ENCODE measurements around the gene OR4E2.
"Not testable (repeated sequence)": the region's sequence is repeated elsewhere in the genome, so short reads cannot be mapped to it uniquely, and the experiment has no call there.

The OR4E2 gene

GRCh38 chr14:21653331-21653885 lies at the start of gene OR4E2:
TSS of gene OR4E2 (plus strand) at chr14:21653835. CDS start at chr14:21665083, 11,248 bp downstream.
- DNase-seq: no peak

GRCh38 chr14:21612324-21612723 lies 41.3 kb upstream of the OR4E2 start:
- no peak for DNase-seq

DNA sequence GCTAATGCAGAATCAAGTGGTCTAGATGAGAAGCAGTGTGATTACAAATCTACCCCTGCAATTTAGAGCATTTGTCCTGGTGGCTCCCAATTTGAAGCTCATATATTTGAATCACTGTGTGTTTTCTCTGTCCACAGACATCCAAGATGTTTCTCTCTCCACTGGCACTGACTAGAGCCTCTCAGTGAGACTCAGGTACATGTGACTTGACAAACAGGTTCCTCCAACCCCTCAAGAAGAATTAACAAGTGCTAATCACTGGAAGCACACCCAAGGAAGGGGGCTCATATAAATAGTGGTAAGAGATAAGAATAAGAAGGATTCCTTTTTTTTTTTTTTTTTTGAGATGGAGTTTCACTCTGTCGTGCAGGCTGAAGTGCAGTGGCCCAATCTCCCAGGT lies 39.4 kb upstream of the OR4E2 start:
- no peak for DNase-seq

- no peak for DNase-seq
Measured at GRCh38 chr14:21617614-21618013, 36.0 kb upstream of the OR4E2 start.

DNA sequence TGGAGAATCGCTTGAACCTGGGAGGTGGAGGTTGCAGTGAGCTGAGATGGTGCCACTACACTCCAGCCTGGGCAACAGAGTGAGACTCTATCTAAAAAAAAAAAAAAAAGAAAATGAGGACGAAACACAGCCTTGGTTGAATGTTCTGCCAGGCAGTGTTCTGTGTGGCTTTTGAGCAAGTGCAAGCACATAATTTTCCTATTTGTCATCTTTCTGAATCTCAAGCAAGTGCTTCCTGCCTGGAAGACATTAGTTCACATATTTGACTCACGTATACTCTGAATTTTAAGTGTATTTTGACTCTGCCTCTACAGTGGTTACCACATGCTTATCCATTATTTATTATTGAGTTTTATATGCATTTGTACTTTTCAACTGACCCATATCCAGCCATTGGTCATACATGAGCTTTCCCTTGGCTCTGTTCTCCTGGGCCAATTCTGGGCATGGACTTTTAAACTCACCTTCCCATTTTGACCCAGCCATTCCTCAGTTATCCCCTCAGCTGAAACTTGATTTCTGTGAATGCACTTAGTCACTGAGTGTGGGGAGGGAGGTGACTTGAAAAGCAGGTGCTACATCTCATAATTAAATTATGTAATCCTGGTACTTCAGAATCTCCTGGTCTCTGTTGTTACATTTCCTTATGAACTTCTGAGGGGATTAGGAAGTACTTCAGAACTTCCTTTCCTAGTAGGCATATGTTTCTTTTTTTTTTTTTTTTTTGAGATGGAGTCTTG lies 27.0 kb upstream of the OR4E2 start:
- no peak for DNase-seq

GRCh38 chr14:21630503-21630902 lies 23.1 kb upstream of the OR4E2 start:
- DNase-seq: not testable (repeated sequence)

DNA sequence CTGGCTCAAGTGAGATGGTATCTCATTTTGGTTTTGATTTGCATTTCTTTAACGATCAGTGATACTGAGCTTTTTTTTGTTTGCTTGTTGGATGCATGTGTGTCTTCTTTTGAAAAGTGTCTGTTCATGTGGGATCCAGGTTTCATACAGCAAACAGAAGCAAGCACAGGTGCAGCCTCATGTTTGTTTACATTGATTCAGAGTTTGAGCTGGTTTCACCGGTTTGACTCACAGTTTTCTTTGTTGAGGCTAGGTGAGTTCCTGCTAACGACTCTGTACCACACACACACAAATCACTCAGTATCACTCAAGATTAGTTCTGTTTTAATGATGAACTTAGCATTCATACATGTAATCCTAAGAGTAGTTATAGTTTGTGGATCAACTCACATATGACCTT lies 22.6 kb upstream of the OR4E2 start:
- no peak for DNase-seq

- DNase-seq: no peak
Measured at GRCh38 chr14:21634840-21635239, 18.8 kb upstream of the OR4E2 start, which contains the start of gene OR10G2. TSS of gene OR10G2 (minus strand) at chr14:21634940. CDS start at chr14:21634842, 98 bp downstream.

GRCh38 chr14:21642683-21643082 lies 11.0 kb upstream of the OR4E2 start:
- no peak for DNase-seq

DNA sequence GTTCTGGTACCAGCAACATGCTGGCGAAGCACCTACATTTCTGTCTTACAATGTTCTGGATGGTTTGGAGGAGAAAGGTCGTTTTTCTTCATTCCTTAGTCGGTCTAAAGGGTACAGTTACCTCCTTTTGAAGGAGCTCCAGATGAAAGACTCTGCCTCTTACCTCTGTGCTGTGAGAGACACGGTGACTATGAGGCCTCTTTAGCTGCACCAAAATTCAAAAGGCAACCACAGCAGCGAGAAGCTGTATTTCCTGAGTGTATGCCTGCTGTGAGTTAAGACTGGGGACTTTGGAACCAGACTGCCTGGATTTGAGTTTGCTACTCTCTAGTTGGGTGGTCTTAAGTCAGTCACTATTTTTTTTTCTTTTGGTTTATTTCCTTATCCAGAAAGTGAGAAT lies 10.2 kb upstream of the OR4E2 start:
- DNase-seq: no peak

DNA sequence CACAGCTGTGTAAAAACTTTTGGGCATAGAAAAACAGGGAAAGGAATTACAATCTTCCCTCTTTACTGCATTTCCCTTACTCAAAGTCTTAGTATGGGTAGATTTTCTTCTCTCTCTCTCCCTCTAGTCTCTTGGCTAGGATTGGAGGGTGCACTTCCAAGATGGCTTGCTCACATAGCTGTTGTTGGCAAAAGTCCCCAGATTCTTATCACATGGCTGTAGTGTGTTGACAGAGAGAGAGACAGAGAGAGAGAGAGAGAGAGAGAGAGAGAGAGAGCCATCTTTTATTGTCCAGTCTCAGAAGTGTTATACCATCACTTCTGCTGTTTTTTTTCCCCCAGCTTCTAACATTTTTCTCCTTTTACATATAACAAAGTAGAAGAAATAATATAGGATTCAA lies 6.3 kb upstream of the OR4E2 start:
- no peak for DNase-seq

GRCh38 chr14:21652209-21652808 lies 1.3 kb upstream of the OR4E2 start:
- no peak for DNase-seq

DNA sequence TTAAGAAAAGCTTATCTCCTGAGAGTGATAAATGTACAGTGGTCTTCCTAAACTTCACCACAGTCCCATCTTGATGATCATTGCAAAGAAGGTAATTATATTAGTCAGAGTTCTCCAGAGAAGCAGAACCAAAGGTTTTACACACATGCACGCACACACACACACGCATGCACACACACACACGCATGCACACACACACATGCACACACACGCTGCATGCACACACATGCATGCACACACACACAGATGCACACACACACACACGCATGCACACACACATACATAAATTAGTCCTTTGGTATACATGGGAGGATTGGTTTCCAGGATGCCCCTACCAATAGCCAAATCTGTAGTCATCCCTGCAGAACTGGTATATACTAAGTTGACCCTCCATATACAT lies 580 bp downstream of the OR4E2 start:
- no peak for DNase-seq

DNA sequence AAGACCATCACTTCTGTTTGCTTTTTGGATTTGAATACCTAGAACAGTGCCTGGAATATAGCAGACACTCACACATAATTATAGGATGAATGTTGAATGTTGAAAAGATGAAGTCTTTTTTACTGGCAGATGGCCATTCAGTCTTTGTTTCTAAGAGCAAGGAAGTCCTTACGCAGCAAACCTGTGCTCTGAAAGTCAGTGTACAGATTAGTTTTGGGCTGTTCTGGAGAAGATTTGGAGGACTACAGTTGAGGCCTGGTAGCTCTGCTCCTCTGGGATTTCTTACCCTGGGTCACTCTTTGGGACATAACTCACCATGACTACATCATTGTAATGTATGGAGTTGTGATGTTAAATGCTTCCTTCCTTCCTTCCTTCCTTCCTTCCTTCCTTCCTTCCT lies 3.3 kb downstream of the OR4E2 start:
- no peak for DNase-seq

- DNase-seq: no peak
Measured at GRCh38 chr14:21668377-21668776, 14.7 kb downstream of the OR4E2 start.

GRCh38 chr14:21669284-21669683 lies 15.6 kb downstream of the OR4E2 start:
- no peak for DNase-seq

GRCh38 chr14:21671371-21671770 lies 17.7 kb downstream of the OR4E2 start:
- no peak for DNase-seq

GRCh38 chr14:21672116-21672515 lies 18.5 kb downstream of the OR4E2 start:
- DNase-seq: no peak

DNA sequence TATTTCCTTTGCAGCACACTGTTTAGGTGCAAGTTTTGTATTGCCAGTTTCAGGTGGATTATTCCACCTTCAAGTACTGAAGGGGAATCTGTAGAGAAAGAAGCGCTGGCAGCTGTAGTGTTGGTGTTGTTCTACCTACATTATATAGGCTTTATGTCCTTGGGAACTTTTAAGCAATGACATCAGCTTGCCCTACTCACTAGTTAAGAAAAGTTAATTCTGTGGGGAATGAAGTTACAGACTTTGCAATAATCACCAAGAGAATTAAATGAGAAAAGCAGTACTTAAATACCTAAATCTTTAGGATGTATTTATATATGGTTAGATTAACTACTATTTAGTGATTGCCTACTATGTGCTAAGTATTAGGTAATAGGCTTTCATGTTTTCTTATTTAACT lies 20.1 kb downstream of the OR4E2 start, which contains the start of gene OR4E1:
TSS of gene OR4E1 (minus strand) at position 101 of the 400 bp plus-strand sequence. CDS start 2,883 bp downstream, outside the sequence.
- no peak for DNase-seq

- no peak for DNase-seq
Measured at GRCh38 chr14:21675566-21675965, 21.9 kb downstream of the OR4E2 start.

- DNase-seq: no peak
Measured at GRCh38 chr14:21680072-21680471, 26.4 kb downstream of the OR4E2 start.

GRCh38 chr14:21686468-21686867 lies 32.8 kb downstream of the OR4E2 start:
- DNase-seq: no peak

- DNase-seq: no peak
Measured at GRCh38 chr14:21694425-21694824, 40.8 kb downstream of the OR4E2 start.

GRCh38 chr14:21697662-21698061 lies 44.0 kb downstream of the OR4E2 start:
- not testable (repeated sequence) for DNase-seq

Data from activated CD8-positive, alpha-beta memory T cell treated with anti-CD3 and anti-CD28 coated beads, Interleukin-2, amount 50 U/mL, for 48 hours (primary cell).